Measurements from ENCODE around the gene DNASE1.
A peak's percentile ranks its signal among the peaks of the same experiment; 100 is the strongest.
"Not testable (repeated sequence)": the region's sequence is repeated elsewhere in the genome, so short reads cannot be mapped to it uniquely, and the experiment has no call there.

DNASE1 gene

GRCh38 chr16:3654249-3654991 is at the start of gene DNASE1:
Gene DNASE1 (plus strand): TSS chr16:3654691. CDS start chr16:3655374, 683 bp downstream.
- Histone ChIP-seq H3K27me3 (ENCODE audit: insufficient read depth, low read depth, severe bottlenecking) (no peaks in the 10 kb centered on the region), H3K9me3 (ENCODE audit: severe bottlenecking) (no peaks in the 10 kb centered on the region), H3K4me3 (ENCODE audit: low read depth, low read length) (no peak within 1 kb of the TSS), H3K27ac (no peak within 1 kb of the TSS), H3K36me3 (peaks cover 56% of the 10 kb centered on the region)
- peak; percentile 89 for TF ChIP-seq CTCF (IDR thresholded peaks at IDR 0.05; ENCODE audit: low read depth, low read length)
- DNase-seq: peak; percentile 72

- Histone ChIP-seq H3K27me3 (ENCODE audit: insufficient read depth, low read depth, severe bottlenecking) (no peaks in the 10 kb centered on the region), H3K9me3 (ENCODE audit: severe bottlenecking) (no peaks in the 10 kb centered on the region), H3K4me3 (ENCODE audit: low read depth, low read length) (no peak overlapping the region), H3K27ac (no peak overlapping the region), H3K36me3 (peaks cover 22% of the 10 kb centered on the region)
- no peak for TF ChIP-seq CTCF (IDR thresholded peaks at IDR 0.05; ENCODE audit: low read depth, low read length)
- DNase-seq: no peak
Measured at GRCh38 chr16:3606441-3606840, 48.0 kb upstream of the DNASE1 start.

- DNase-seq: no peak
- no peaks in the 10 kb centered on the region for H3K9me3 ChIP-seq (ENCODE audit: severe bottlenecking)
- TF ChIP-seq CTCF (IDR thresholded peaks at IDR 0.05; ENCODE audit: low read depth, low read length): no peak
- H3K27me3 ChIP-seq (ENCODE audit: insufficient read depth, low read depth, severe bottlenecking): no peaks in the 10 kb centered on the region
- no peak overlapping the region for H3K4me3 ChIP-seq (ENCODE audit: low read depth, low read length)
- no peak overlapping the region for H3K27ac ChIP-seq
- peaks cover 17% of the 10 kb centered on the region for H3K36me3 ChIP-seq
Measured at GRCh38 chr16:3607161-3607560, 47.3 kb upstream of the DNASE1 start.

GRCh38 chr16:3607634-3608033 is 46.9 kb upstream of the DNASE1 start:
- H3K4me3 ChIP-seq (ENCODE audit: low read depth, low read length): no peak overlapping the region

GRCh38 chr16:3608069-3608468 is 46.4 kb upstream of the DNASE1 start:
- no peak for DNase-seq
- no peaks in the 10 kb centered on the region for H3K27me3 ChIP-seq (ENCODE audit: insufficient read depth, low read depth, severe bottlenecking)
- no peaks in the 10 kb centered on the region for H3K9me3 ChIP-seq (ENCODE audit: severe bottlenecking)
- H3K36me3 ChIP-seq: peaks cover 13% of the 10 kb centered on the region
- no peak for TF ChIP-seq CTCF (IDR thresholded peaks at IDR 0.05; ENCODE audit: low read depth, low read length)
- H3K4me3 ChIP-seq (ENCODE audit: low read depth, low read length): no peak overlapping the region
- no peak overlapping the region for H3K27ac ChIP-seq

More at GRCh38 chr16:3607634-3608033, 46.9 kb upstream of the DNASE1 start:
- no peaks in the 10 kb centered on the region for H3K27me3 ChIP-seq (ENCODE audit: insufficient read depth, low read depth, severe bottlenecking)
- H3K27ac ChIP-seq: no peak overlapping the region
- H3K36me3 ChIP-seq: peaks cover 17% of the 10 kb centered on the region
- H3K9me3 ChIP-seq (ENCODE audit: severe bottlenecking): no peaks in the 10 kb centered on the region
- TF ChIP-seq CTCF (IDR thresholded peaks at IDR 0.05; ENCODE audit: low read depth, low read length): no peak
- no peak for DNase-seq

GRCh38 chr16:3608976-3609375 is 45.5 kb upstream of the DNASE1 start:
- H3K27me3 ChIP-seq (ENCODE audit: insufficient read depth, low read depth, severe bottlenecking); H3K4me3 ChIP-seq (ENCODE audit: low read depth, low read length); H3K9me3 ChIP-seq (ENCODE audit: severe bottlenecking); DNase-seq; H3K36me3 ChIP-seq; H3K27ac ChIP-seq: not testable (repeated sequence)

All from WERI-Rb-1 (cell line).